ENCODE measurements around the gene TREM1. TPM values are rescaled to one million over a fixed set of nuclear protein-coding genes. Genes with fewer than 3 reads are reported as not detected.

The TREM1 gene
- total and polyA plus RNA-seq, 7 donors: 0.36 to 6.0 (median 1.8) TPM

GRCh38 chr6:41332842-41333736 is 46.6 kb upstream of the TREM1 start:
- Histone ChIP-seq H3K4me1 (peaks cover 0 to 6% (median 0%) of the 10 kb centered on the region in 4 donors), H3K27me3 (peaks cover 0 to 9% (median 0%) of the 10 kb centered on the region in 3 donors), H3K27ac (no peak overlapping the region), H3K36me3 (no peaks in the 10 kb centered on the region), H3K4me3 (no peak overlapping the region), H3K9me3 (no peaks in the 10 kb centered on the region)
- 73 to 83% methylated on average over 4 of the region's 4 CpGs for WGBS, 2 donors
- no peak for DNase-seq
- intact Hi-C loops (cut with DNase I): no loop called here
- no peak for TF ChIP-seq EP300 (IDR thresholded peaks at IDR 0.05)
- no peak for TF ChIP-seq POLR2AphosphoS5 (IDR thresholded peaks at IDR 0.05)
- TF ChIP-seq CTCF (IDR thresholded peaks at IDR 0.05): no peak
- TF ChIP-seq POLR2A (IDR thresholded peaks at IDR 0.05): no peak

GRCh38 chr6:41332241-41332640 is 45.8 kb upstream of the TREM1 start:
- intact Hi-C loops (cut with DNase I): no loop called here
- Histone ChIP-seq H3K9me3 (no peaks in the 10 kb centered on the region), H3K27me3 (peaks cover 0 to 15% (median 0%) of the 10 kb centered on the region in 3 donors), H3K27ac (no peak overlapping the region), H3K36me3 (no peaks in the 10 kb centered on the region), H3K4me1 (peaks cover 0 to 6% (median 0%) of the 10 kb centered on the region in 4 donors), H3K4me3 (no peak overlapping the region)
- DNase-seq: no peak
- 73 to 79% methylated on average over 8 of the region's 8 CpGs for WGBS, 2 donors
- no peak for TF ChIP-seq CTCF (IDR thresholded peaks at IDR 0.05)
- no peak for TF ChIP-seq POLR2A (IDR thresholded peaks at IDR 0.05)
- TF ChIP-seq POLR2AphosphoS5 (IDR thresholded peaks at IDR 0.05): no peak
- no peak for TF ChIP-seq EP300 (IDR thresholded peaks at IDR 0.05)

GRCh38 chr6:41331401-41332150 is 45.1 kb upstream of the TREM1 start:
- TF ChIP-seq POLR2AphosphoS5 (IDR thresholded peaks at IDR 0.05): no peak
- no peak for TF ChIP-seq POLR2A (IDR thresholded peaks at IDR 0.05)
- TF ChIP-seq CTCF (IDR thresholded peaks at IDR 0.05): no peak
- TF ChIP-seq EP300 (IDR thresholded peaks at IDR 0.05): no peak
- Histone ChIP-seq H3K27me3 (peaks cover 0 to 21% (median 0%) of the 10 kb centered on the region in 3 donors), H3K36me3 (no peaks in the 10 kb centered on the region), H3K27ac (no peak overlapping the region), H3K9me3 (no peaks in the 10 kb centered on the region), H3K4me3 (no peak overlapping the region), H3K4me1 (peaks cover 0 to 6% (median 0%) of the 10 kb centered on the region in 4 donors)
- WGBS, 2 donors: 93 to 95% methylated on average over 11 of the region's 11 CpGs
- intact Hi-C loops (cut with DNase I): no loop called here
- no peak for DNase-seq

- 86 to 89% methylated on average over 2 of the region's 2 CpGs for WGBS, 2 donors
- TF ChIP-seq EP300 (IDR thresholded peaks at IDR 0.05) (no peak), POLR2AphosphoS5 (IDR thresholded peaks at IDR 0.05) (no peak), CTCF (IDR thresholded peaks at IDR 0.05) (no peak), POLR2A (IDR thresholded peaks at IDR 0.05) (no peak)
- Histone ChIP-seq H3K4me1 (no peaks in the 10 kb centered on the region), H3K9me3 (no peaks in the 10 kb centered on the region), H3K27me3 (peaks cover 0 to 34% (median 0%) of the 10 kb centered on the region in 3 donors), H3K4me3 (no peak overlapping the region), H3K27ac (no peak overlapping the region), H3K36me3 (no peaks in the 10 kb centered on the region)
- no peak for DNase-seq
- intact Hi-C loops (cut with DNase I): no loop called here
Measured at GRCh38 chr6:41327177-41327576, 40.7 kb upstream of the TREM1 start.

All from sigmoid colon (tissue), 7 donors.